Measurements from ENCODE around the gene CYP24A1. TPM values are rescaled to one million over a fixed set of nuclear protein-coding genes. Genes with fewer than 3 reads are reported as not detected.

The CYP24A1 gene
- total RNA-seq, 4 donors from 2014 or later: 0.20 TPM; not detected in 3

GRCh38 chr20:54166987-54167662 is 6.7 kb downstream of the CYP24A1 start:
- in situ Hi-C loops (cut with MboI; ENCODE audit: low sequenced_read_pairs in 4 of 4): no loop called here
- DNase-seq: no peak
- H3K27me3 ChIP-seq: peaks cover 21 to 34% (median 23%) of the 10 kb centered on the region in 3 donors
- intact Hi-C loops (cut with DNase I; ENCODE audit: low total_unique reads): no loop called here
- no peaks in the 10 kb centered on the region for H3K36me3 ChIP-seq
- H3K9me3 ChIP-seq: no peaks in the 10 kb centered on the region
- no peaks in the 10 kb centered on the region for H3K4me1 ChIP-seq
- no peak overlapping the region for H3K4me3 ChIP-seq
- ATAC-seq: no peak
- no peak overlapping the region for H3K27ac ChIP-seq
- TF ChIP-seq CTCF (IDR thresholded peaks at IDR 0.05 in 4 of 5, conservative IDR thresholded peaks at IDR 0.05 in 1 of 5): no peak
- TF ChIP-seq POLR2A (IDR thresholded peaks at IDR 0.05): no peak

GRCh38 chr20:54165803-54166202 is 8.0 kb downstream of the CYP24A1 start:
- Histone ChIP-seq H3K4me3 (no peak overlapping the region), H3K9me3 (no peaks in the 10 kb centered on the region), H3K27ac (no peak overlapping the region), H3K27me3 (peaks cover 10 to 21% (median 17%) of the 10 kb centered on the region in 3 donors), H3K4me1 (no peaks in the 10 kb centered on the region), H3K36me3 (no peaks in the 10 kb centered on the region)
- intact Hi-C loops (cut with DNase I; ENCODE audit: low total_unique reads) (no loop called here), in situ Hi-C loops (cut with MboI; ENCODE audit: low sequenced_read_pairs in 4 of 4) (no loop called here)
- DNase-seq: no peak
- TF ChIP-seq CTCF (IDR thresholded peaks at IDR 0.05 in 4 of 5, conservative IDR thresholded peaks at IDR 0.05 in 1 of 5): no peak
- no peak for TF ChIP-seq POLR2A (IDR thresholded peaks at IDR 0.05)
- ATAC-seq: no peak

DNA sequence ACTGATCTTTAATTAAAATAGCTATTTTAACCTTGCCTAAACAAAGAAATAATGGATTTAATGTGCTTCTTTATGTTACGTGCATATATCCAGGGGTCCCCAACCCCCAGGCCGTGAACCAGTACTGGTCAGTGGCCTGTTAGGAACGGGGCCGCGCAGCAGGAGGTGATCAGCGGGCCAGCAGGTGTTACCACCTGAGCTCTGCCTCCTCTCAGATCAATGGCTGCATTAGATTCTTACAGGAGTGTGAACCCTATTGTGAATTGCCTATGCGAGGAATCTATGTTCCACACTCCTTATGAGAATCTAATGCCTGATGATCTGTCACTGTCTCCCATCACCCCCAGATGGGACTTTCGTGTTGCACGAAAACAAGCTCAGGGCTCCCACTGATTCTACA is 8.8 kb downstream of the CYP24A1 start:
- H3K4me1 ChIP-seq: no peaks in the 10 kb centered on the region
- in situ Hi-C loops (cut with MboI; ENCODE audit: low sequenced_read_pairs in 4 of 4): no loop called here
- TF ChIP-seq CTCF (IDR thresholded peaks at IDR 0.05 in 4 of 5, conservative IDR thresholded peaks at IDR 0.05 in 1 of 5): no peak
- TF ChIP-seq POLR2A (IDR thresholded peaks at IDR 0.05): no peak
- H3K27me3 ChIP-seq: peaks cover 9 to 17% (median 11%) of the 10 kb centered on the region in 3 donors
- DNase-seq: no peak
- intact Hi-C loops (cut with DNase I; ENCODE audit: low total_unique reads): no loop called here
- H3K27ac ChIP-seq: no peak overlapping the region
- no peak overlapping the region for H3K4me3 ChIP-seq
- no peaks in the 10 kb centered on the region for H3K36me3 ChIP-seq
- no peak for ATAC-seq
- no peaks in the 10 kb centered on the region for H3K9me3 ChIP-seq

DNA sequence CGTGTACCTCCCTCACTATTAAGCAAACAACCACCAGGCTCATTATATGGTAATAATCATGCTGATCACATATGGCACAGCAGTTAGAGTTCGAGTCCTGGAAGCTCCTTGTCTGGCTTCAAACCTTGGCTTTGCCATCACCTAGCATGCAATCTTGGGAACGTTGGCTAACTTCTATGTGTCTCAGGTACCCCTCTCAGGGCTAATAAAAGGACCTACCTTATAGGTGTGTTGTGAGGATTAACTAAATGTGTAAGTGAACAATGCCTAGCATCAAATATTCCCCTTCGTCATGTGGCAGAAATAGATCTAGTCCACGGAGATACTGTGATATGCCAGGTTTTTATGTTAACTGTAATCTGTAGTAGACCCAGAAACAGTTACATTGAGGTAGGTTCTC is 10.4 kb downstream of the CYP24A1 start:
- no peak overlapping the region for H3K27ac ChIP-seq
- H3K27me3 ChIP-seq: peaks cover 4 to 6% (median 6%) of the 10 kb centered on the region in 3 donors

More for the DNA sequence above, 10.4 kb downstream of the CYP24A1 start:
- no peaks in the 10 kb centered on the region for H3K36me3 ChIP-seq
- no peak for DNase-seq
- intact Hi-C loops (cut with DNase I; ENCODE audit: low total_unique reads): no loop called here
- no peaks in the 10 kb centered on the region for H3K9me3 ChIP-seq
- in situ Hi-C loops (cut with MboI; ENCODE audit: low sequenced_read_pairs in 4 of 4): no loop called here
- H3K4me1 ChIP-seq: no peaks in the 10 kb centered on the region
- no peak for TF ChIP-seq POLR2A (IDR thresholded peaks at IDR 0.05)
- TF ChIP-seq CTCF (IDR thresholded peaks at IDR 0.05 in 4 of 5, conservative IDR thresholded peaks at IDR 0.05 in 1 of 5): no peak
- no peak overlapping the region for H3K4me3 ChIP-seq
- ATAC-seq: no peak
